Right cardiac atrium (tissue), 5 donors: ENCODE results near the gene EPB41. TPM values are rescaled to one million over a fixed set of nuclear protein-coding genes. Genes with fewer than 3 reads are reported as not detected.

Source experiments
- ATAC-seq, 2 donors: fragments of 200-7000 bp; cut with Tn5 transposase; one replicate each; pipeline versions ENCODE4 v1.8.0 to v1.9.1; 2020; ENCODE audit warnings: moderate library complexity in 2 of 2, mild to moderate bottlenecking in 1 of 2
- DNase-seq, 3 donors: peaks; one replicate each; pipeline ENCODE4 v3.0.0-alpha.2; 2020
- H3K27ac ChIP-seq: one replicate; pipeline ENCODE4 v1.5.1; 2013; ENCODE audit warnings: mild to moderate bottlenecking, low read length, control low read depth, moderate library complexity
- H3K27me3 ChIP-seq: one replicate; pipeline ENCODE4 v1.6.1; 2013; ENCODE audit not compliant: control insufficient read depth, insufficient read depth
- H3K4me1 ChIP-seq: one replicate; pipeline ENCODE4 v1.6.1; 2013; ENCODE audit warnings: low read length; ENCODE audit not compliant: control insufficient read depth, insufficient read depth
- H3K4me3 ChIP-seq: one replicate; pipeline ENCODE4 v1.5.1; 2013; ENCODE audit warnings: low read length, control low read depth
- H3K9me3 ChIP-seq: one replicate; pipeline ENCODE4 v1.6.1; 2013; ENCODE audit warnings: low read length; ENCODE audit not compliant: control insufficient read depth
- WGBS: extraction: QIAGEN DNeasy Blood & Tissue Kit; methylation state at CpG from one replicate; pipeline ENCODE4 v1.1.7; 2013; 5-methylcytosine and 5-hydroxymethylcytosine counted together
- intact Hi-C, 4 donors: fragments of 100-400 bp; cut with DNase I; formaldehyde crosslinking; loops; one replicate each; pipeline versions ENCODE4 v1.11.0 to v1.14.0; 2022 to 2023
- polyA plus RNA-seq: library from polyadenylated mRNA; stranded (reverse); fragments of 200-250 nt; gene quantifications from one replicate; pipeline ENCODE4 v1.2.3, GENCODE V29; 2013
- total RNA-seq, 4 donors: library from RNA; stranded (reverse); fragmentation: NEBNext Ultra II Directional; extraction: Animal tissue kit (Norgen Biotek cat#: 25700); gene quantifications; one replicate each; pipeline ENCODE4 v1.2.1, GENCODE V29; 2021
- donor health status: healthy with polysubstance abuse.
- donor health status: DM: no; HTN: yes; CAD: no.
- donor health status: DM: no; HTN: no; CAD: no.
- donor health status: DM: no; HTN: yes; CAD: no; lungs with severe emphysema.
- donor health status: DM: yes; HTN: yes; CAD: no.

The EPB41 gene
- total and polyA plus RNA-seq, 5 donors = 8.9 to 21.1 (median 17.1) TPM

DNA sequence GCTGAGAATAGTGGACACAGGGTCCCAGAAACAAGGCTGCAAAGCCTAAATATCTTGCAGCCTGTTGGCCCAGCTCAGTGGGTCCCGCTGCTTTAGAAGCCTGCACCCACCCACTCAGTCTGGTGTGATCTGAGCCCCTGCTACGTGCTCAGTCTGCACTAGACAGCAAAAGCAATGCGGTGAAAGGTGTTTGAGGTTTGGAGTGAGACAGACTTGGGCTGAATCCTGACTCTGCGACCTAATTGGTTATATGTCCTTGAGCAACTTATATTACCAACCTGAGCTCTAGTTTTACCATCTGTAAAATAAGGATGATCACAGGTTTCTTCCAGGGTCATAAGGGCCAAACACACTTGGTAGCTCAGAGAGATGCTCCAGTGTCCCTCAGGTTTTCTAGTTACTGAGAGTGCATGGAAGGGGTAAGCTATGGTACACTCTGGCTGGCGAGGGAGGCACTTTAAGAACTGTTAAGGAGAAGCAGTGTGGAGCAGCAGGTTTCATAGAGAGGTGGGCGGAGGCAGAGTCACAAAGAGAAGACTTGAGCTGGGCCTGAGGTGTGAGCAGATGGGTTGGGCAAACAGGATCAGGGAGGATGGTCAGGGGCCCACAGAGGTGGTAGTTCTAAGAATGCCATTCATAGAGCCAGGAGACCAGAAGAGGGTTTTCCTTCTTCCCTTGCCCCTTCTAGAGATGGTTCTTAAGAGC lies 199.2 kb downstream of the EPB41 start:
- WGBS = 65% methylated on average over 6 of the region's 6 CpGs

DNA sequence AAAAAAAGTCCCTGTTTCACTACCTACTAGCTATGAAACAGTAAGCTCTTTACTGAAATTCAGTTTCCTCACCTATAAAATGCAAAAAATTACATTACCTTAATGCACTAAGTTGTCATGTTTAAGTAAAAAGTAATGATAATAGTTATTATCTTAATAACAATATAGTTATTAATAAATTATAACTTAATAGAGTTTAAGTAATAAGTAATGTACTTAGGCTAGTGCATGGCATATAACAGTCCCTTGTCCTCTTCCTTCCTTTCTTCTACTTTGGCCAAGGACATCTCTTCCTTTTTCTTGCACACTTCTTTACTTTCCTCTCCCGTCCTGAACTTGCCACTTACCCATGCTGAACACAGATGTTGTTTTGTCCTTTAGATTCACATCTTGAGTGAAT lies 200.3 kb downstream of the EPB41 start:
- no peaks in the 10 kb centered on the region for H3K27me3 ChIP-seq
- no peak for ATAC-seq

More for the DNA sequence above, 199.2 kb downstream of the EPB41 start:
- no peak overlapping the region for H3K4me3 ChIP-seq
- H3K27me3 ChIP-seq = no peaks in the 10 kb centered on the region
- no peaks in the 10 kb centered on the region for H3K4me1 ChIP-seq
- H3K9me3 ChIP-seq = no peaks in the 10 kb centered on the region
- no peak overlapping the region for H3K27ac ChIP-seq
- intact Hi-C loops = no loop called here
- ATAC-seq = no peak
- no peak for DNase-seq

DNA sequence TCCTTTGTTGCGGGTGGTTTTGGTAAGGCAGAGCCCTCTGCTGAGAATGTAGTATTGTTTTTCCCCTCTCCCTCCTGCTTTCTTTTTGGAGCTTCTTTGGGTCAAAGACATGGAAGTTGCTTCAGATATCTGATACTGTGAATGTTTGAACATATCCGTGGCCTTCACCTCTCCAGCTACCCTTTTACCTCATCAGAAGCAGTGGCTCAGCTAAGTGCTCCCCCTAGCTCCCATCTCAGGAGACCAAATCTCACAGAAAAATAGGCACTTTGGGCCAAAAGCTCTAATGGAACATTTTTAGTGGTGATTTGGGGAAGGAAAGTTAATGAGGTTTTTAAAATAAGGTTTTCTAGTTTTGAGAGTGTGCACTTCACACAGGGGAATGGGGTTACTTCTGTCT lies 203.0 kb downstream of the EPB41 start:
- WGBS = 77% methylated on average over 2 of the region's 2 CpGs
- ATAC-seq = no peak

More for the DNA sequence above, 200.3 kb downstream of the EPB41 start:
- intact Hi-C loops = no loop called here
- H3K4me1 ChIP-seq = no peaks in the 10 kb centered on the region
- DNase-seq = no peak
- no peak overlapping the region for H3K4me3 ChIP-seq
- no peak overlapping the region for H3K27ac ChIP-seq
- 90% methylated on average over 1 of the region's 1 CpG for WGBS
- no peaks in the 10 kb centered on the region for H3K9me3 ChIP-seq

DNA sequence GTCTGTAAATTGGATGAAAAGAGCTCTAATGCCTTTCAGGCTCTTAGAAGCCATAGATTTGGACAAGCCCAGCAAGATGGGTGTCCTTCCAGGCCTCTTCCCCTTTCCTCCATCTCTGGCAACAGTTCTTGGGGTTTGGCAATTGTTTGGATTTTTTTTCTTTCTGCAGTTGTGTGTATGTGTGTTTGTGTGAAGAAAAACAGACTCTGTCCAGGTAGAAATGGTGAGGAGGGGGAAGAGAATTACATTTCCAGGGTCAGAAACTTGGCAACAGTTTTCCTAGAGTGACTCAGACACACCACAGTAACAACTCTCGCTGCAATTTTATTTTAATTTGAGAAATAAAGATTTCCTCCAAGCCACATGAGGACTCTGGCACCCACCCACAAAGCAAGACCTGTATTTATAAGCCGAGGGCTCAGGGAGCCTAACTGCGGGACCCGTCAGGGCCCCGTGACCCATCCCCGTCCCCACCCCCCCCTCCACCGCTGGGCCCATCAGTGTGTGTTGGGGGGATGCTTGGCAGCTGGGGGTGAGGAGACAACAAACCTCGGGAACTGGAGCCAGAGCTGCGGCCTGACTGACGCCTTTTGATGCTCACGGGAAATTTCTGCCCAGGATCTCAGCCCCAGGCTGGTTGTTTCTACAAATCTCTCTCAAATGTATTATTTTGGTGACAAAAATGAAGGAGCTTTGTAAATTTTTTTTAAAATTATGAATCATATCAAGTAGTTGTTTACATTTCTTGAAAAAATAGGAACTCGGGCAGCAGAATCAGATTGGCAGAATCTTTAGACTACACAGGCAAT lies 205.0 kb downstream of the EPB41 start:
- WGBS = 75% methylated on average over 12 of the region's 12 CpGs
- H3K27ac ChIP-seq = no peak overlapping the region
- intact Hi-C loops = no loop called here
- H3K27me3 ChIP-seq = no peaks in the 10 kb centered on the region
- no peaks in the 10 kb centered on the region for H3K4me1 ChIP-seq
- H3K9me3 ChIP-seq = no peaks in the 10 kb centered on the region
- no peak for DNase-seq
- no peak overlapping the region for H3K4me3 ChIP-seq
- ATAC-seq = no peak

More for the DNA sequence above, 203.0 kb downstream of the EPB41 start:
- Histone ChIP-seq H3K4me1 (no peaks in the 10 kb centered on the region), H3K27me3 (no peaks in the 10 kb centered on the region), H3K4me3 (no peak overlapping the region), H3K27ac (no peak overlapping the region), H3K9me3 (no peaks in the 10 kb centered on the region)
- intact Hi-C loops = no loop called here
- DNase-seq = no peak

DNA sequence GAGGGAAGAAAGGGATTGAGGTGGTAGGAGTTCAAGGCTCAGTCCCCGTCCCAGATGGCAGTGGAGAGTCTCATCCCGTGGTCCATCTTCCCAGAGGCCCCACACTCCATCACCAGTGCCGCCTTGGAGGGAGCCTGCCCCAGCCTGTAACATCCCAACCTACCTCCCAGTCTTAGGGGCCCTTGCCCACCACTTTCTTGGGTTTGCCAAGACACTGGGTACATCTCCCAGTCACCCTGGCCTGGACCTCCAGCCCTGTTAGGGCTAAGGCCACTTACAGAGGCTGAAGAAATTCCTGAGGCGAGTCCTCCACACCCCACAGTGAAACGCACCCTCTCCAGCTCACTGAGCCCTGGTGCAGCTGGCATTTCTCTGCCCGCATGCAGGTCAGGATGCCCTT lies 206.0 kb downstream of the EPB41 start:
- intact Hi-C loops = loop anchor here in 3 of 4 donors (5.0 to 10.0 kb wide), 3 partner anchors 54 to 64 kb away; partner anchors contain the start of gene SRSF4 (in 2 of the 3)
- no peaks in the 10 kb centered on the region for H3K9me3 ChIP-seq
- H3K4me3 ChIP-seq = no peak overlapping the region
- ATAC-seq (no peak), DNase-seq (no peak)
- WGBS = 93% methylated on average over 6 of the region's 6 CpGs
- no peaks in the 10 kb centered on the region for H3K27me3 ChIP-seq
- H3K27ac ChIP-seq = no peak overlapping the region
- H3K4me1 ChIP-seq = no peaks in the 10 kb centered on the region

DNA sequence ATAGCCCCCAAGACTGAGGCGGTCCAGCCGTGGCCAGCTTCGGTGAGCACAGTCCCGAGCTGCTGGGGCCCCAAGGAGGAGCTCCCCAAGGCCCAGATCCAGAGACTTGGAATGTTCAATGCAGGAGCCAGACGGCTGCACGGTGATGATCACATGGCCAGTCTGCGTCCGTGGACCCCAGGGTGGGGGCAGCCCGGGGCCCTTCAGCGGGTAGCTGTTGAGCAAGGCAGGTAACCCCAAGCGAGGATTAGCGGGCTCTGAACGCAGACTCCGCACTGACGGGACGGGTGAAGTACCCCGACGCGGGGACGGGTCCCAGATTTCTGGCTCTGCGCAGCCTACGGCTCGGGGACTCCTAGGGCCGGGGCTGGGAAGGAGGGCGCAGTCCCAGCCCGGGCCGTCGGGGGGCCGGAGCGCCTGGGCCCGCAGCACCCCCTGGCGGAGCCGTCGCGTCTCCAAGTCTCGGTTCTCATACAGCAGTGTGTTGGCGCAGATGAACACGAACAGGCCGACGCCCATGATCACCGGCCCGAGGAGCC lies 206.6 kb downstream of the EPB41 start:
- ATAC-seq (no peak), DNase-seq (peak; percentile 60 to 79 (median 77))
- no peaks in the 10 kb centered on the region for H3K9me3 ChIP-seq
- no peak overlapping the region for H3K27ac ChIP-seq
- no peaks in the 10 kb centered on the region for H3K27me3 ChIP-seq
- 47% methylated on average over 42 of the region's 42 CpGs for WGBS
- intact Hi-C loops = loop anchor here in 3 of 4 donors (5.0 to 10.0 kb wide), 3 partner anchors 54 to 64 kb away; partner anchors contain the start of gene SRSF4 (in 2 of the 3)
- H3K4me1 ChIP-seq = no peaks in the 10 kb centered on the region
- H3K4me3 ChIP-seq = peak overlapping the region; percentile 70

DNA sequence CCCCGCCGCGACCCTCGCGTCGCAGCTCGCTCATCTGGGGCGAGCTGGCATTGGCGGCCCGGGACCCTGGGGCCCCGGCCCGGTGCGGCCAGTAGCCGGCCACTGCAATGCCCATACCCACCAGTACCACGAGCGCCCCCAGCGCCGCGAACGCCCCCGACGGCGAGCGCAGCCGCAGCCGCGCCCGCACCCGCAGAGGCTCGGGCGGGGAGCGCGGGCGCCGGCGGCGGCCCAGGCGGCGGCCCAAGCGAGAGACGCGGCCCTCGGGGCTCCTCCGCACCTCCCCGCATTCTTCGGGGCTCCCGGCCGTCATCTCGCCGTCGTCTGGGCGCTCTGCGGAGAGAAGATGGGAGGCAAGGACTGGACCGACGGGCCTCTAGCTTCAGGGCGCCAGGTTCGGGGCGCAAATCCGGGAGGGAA lies 207.2 kb downstream of the EPB41 start:
- peak overlapping the region; percentile 70 for H3K4me3 ChIP-seq
- no peaks in the 10 kb centered on the region for H3K9me3 ChIP-seq
- ATAC-seq (no peak), DNase-seq (peak; percentile 26 to 67 (median 60))
- no peaks in the 10 kb centered on the region for H3K27me3 ChIP-seq
- intact Hi-C loops = loop anchor here in 3 of 4 donors (5.0 to 10.0 kb wide), 3 partner anchors 53 to 63 kb away; partner anchors contain the start of gene SRSF4 (in 2 of the 3)
- H3K4me1 ChIP-seq = no peaks in the 10 kb centered on the region
- 5% methylated on average over 59 of the region's 59 CpGs for WGBS
- H3K27ac ChIP-seq = no peak overlapping the region

DNA sequence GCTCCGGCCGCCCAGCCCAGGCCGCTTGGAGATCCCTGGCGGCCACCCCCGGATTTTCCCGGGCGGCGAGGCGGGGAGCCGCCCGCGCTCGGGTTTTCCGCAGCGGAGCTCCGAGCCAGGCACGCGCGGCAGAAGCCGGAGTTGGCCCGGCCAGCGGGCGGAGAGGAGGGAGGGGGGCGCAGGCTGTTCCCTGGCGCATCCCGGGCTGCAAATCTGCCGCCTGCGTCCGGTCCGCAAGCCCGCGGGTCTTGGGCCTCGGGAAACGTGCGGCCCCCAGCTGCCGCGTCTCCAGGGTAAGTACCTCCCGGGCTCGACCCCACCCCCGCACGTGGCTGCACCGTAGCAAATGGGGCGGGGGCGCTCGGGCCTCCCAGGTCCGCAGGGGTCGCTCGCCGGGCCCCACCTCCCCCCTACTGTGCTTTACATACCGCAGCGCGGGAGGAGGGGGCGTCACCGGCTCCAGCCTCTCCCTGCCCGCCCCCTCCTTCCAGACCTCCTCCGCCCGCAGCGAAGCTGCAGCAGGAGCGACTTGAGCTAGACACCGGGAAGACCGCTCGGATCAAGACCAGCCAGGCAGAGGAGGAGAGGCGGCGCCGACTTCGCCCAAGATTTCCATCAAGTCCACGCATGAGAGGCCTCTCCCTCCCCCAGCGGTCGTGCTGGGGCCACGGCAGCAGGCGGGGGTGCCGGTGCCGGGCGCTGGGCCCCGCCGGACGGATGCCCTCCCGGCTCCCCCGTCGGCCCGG lies 207.7 kb downstream of the EPB41 start:
- WGBS = 2% methylated on average over 81 of the region's 81 CpGs
- Histone ChIP-seq H3K4me3 (peak overlapping the region; percentile 70), H3K9me3 (no peaks in the 10 kb centered on the region), H3K27me3 (no peaks in the 10 kb centered on the region), H3K4me1 (no peaks in the 10 kb centered on the region), H3K27ac (peak overlapping the region; percentile 32)
- peak; percentile 48 to 83 (median 82) for DNase-seq
- intact Hi-C loops = loop anchor here in 3 of 4 donors (5.0 to 10.0 kb wide), 3 partner anchors 53 to 63 kb away; partner anchors contain the start of gene SRSF4 (in 2 of the 3)
- ATAC-seq = no peak

DNA sequence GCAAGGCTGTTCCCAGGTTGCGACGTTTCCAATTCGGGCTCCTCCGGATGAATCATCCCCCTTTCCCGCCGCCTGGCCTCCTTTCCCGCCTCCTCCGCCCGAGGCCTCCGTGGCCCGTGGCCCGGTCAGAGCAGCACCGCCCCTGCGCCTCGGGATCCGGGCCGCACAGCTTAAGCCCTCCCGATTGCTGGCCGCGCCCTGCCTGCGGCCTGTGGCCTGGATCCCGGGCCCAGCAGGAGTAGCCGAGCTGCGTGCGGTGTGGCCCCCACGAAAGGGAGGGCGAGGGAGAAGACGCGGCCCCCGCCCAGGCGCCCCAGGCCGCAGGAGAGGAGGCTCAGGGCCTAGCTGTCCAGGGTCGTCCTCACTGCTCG lies 208.3 kb downstream of the EPB41 start:
- intact Hi-C loops = loop anchor here in 3 of 4 donors (5.0 to 10.0 kb wide), 3 partner anchors 52 to 62 kb away; partner anchors contain the start of gene SRSF4 (in 2 of the 3)
- H3K4me3 ChIP-seq = peak overlapping the region; percentile 70
- H3K27ac ChIP-seq = peak overlapping the region; percentile 54
- no peaks in the 10 kb centered on the region for H3K4me1 ChIP-seq
- WGBS = 12% methylated on average over 34 of the region's 34 CpGs
- H3K27me3 ChIP-seq = no peaks in the 10 kb centered on the region
- DNase-seq = peak; percentile 86 to 91 (median 90)
- H3K9me3 ChIP-seq = no peaks in the 10 kb centered on the region
- peak; percentile 69 to 70 for ATAC-seq
